ENCODE results near the gene GPRASP2.
"Not testable (repeated sequence)": the region's sequence is repeated elsewhere in the genome, so short reads cannot be mapped to it uniquely, and the experiment has no call there.

Gene GPRASP2

DNA sequence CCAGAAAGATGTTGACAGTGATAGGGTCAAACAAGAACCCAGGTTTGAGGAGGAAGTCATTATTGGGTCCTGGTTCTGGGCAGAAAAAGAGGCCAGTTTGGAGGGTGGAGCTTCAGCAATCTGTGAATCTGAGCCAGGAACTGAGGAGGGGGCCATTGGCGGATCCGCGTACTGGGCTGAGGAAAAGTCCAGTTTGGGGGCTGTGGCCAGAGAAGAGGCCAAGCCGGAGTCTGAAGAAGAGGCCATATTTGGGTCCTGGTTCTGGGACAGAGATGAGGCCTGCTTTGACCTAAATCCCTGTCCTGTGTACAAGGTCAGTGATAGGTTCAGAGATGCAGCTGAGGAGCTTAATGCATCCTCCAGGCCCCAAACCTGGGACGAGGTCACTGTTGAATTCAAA is 3.7 kb downstream of the GPRASP2 start:
- Mint-ChIP-seq H3K27ac (no peak overlapping the region), H3K36me3 (peaks cover 0 to 5% of the 10 kb centered on the region in 2 donors), H3K27me3 (peaks cover 27 to 32% of the 10 kb centered on the region in 2 donors), H3K4me3 (no peak overlapping the region), H3K9me3 (peaks cover 0 to 4% of the 10 kb centered on the region in 2 donors), H3K4me1 (peaks cover 7 to 12% of the 10 kb centered on the region in 2 donors)
- no peak for DNase-seq
- ATAC-seq (replicated peaks) = no peak

DNA sequence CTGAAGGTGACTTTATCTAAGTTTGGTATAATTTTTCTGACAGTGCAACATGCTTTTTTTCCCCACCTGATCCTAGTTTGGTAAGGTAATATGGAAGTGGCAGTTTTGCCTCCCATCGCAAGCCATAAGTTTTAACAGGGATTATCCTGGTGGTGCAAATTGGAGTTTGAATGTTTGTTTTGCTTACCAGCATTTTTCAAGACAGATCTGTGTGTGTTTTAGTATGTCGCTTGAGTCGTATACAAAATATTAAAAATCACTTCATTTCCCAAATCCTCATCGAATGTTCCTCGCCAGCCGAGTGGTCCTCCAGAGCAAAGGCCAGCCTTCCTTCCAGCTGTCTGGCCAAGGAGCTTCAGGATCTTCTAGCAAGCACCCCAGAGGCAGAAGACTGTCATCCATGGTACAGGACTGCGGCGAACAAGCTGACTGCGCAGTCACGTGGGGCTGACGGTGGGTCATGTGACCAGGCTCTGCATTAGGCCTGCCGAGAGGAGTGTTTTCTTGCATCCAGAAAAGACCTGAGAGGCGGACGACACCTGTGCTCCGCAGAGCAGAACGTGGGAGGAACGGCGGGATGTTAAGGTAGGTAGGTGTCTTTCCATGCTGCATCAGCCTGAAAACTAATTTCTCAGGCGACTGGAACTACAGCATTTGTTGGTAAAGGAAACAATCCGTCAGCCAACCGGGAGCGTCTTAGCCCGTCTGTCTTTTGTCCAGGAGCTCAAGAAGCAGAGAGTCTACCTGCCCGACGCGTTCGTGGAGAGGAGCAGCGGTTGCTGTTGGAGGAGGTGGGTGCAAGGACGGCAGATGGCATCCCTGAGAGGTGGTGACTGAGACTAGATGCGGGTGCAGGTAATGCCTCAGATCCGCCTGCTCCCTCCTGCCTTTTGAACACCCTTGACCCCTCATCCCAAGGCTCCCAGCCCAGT is 8.3 kb downstream of the GPRASP2 start, which contains the start of gene GPRASP3:
GPRASP3 (plus strand) TSS at position 507 of the 932 bp plus-strand sequence. CDS start 28,253 bp downstream, outside the sequence.
- Mint-ChIP-seq H3K27ac (peak within 1 kb of the TSS; percentile 68), H3K4me3 (peak within 1 kb of the TSS; percentile 83 to 91), H3K36me3 (no peaks in the 10 kb centered on the region), H3K9me3 (no peaks in the 10 kb centered on the region), H3K27me3 (peaks cover 0 to 5% of the 10 kb centered on the region in 2 donors), H3K4me1 (peaks cover 5 to 8% of the 10 kb centered on the region in 2 donors)
- DNase-seq (peak; percentile 41), ATAC-seq (replicated peaks) (peak; percentile 97 to 99)

DNA sequence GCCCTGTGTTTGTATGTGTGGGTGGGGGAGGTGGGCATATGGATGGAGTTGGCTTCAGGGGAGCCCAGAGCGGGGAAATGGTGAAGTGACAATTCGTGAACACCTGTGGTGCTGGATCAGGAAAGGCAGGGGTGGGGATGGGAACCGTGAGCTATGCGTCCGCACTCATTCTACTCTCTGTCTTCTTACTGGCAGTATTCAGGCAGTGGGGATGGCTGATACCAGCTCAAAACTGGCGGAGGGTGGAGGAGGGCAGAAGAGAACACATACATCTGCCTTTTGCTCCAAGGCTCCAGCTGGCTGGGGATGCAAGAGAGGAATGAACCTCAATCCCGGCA is 8.9 kb downstream of the GPRASP2 start:
- not testable (repeated sequence) for H3K4me1 Mint-ChIP-seq; H3K27ac Mint-ChIP-seq; DNase-seq; ATAC-seq (replicated peaks); H3K27me3 Mint-ChIP-seq; H3K9me3 Mint-ChIP-seq; H3K36me3 Mint-ChIP-seq
- peak overlapping the region; percentile 83 to 91 for H3K4me3 Mint-ChIP-seq

DNA sequence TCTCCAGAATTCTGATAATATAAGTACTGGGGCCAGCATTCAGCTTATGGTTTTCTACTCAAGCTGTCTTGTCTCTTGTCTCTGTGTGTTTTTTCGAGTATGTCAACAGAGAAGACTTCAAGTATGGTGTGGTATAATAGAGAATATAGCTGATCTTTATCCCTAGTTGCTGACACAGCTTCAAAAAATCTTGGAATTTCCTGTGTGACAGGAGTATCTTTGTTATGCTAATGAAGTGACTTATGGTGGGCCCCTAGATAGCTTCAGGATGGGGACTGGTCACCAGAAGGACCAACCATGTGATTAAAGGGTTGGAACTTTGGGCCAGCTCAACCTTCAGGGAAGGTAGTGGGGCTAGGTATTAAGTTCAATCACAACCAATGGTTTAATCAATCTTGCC is 11.2 kb downstream of the GPRASP2 start:
- H3K4me1 Mint-ChIP-seq = peaks cover 5 to 8% of the 10 kb centered on the region in 2 donors
- H3K36me3 Mint-ChIP-seq = peaks cover 0 to 4% of the 10 kb centered on the region in 2 donors
- no peaks in the 10 kb centered on the region for H3K27me3 Mint-ChIP-seq
- H3K27ac Mint-ChIP-seq = no peak overlapping the region
- no peaks in the 10 kb centered on the region for H3K9me3 Mint-ChIP-seq
- no peak for ATAC-seq (replicated peaks)
- H3K4me3 Mint-ChIP-seq = no peak overlapping the region
- no peak for DNase-seq

GRCh38 chrX:102727761-102728160 is 15.5 kb downstream of the GPRASP2 start:
- Mint-ChIP-seq H3K4me3 (no peak overlapping the region), H3K9me3 (no peaks in the 10 kb centered on the region), H3K27ac (no peak overlapping the region), H3K36me3 (peaks cover 0 to 4% of the 10 kb centered on the region in 2 donors), H3K27me3 (peaks cover 0 to 3% of the 10 kb centered on the region in 2 donors), H3K4me1 (no peaks in the 10 kb centered on the region)
- no peak for DNase-seq
- no peak for ATAC-seq (replicated peaks)

- H3K36me3 Mint-ChIP-seq = peaks cover 0 to 4% of the 10 kb centered on the region in 2 donors
- H3K4me3 Mint-ChIP-seq = no peak overlapping the region
- ATAC-seq (replicated peaks) (no peak), DNase-seq (no peak)
- no peaks in the 10 kb centered on the region for H3K4me1 Mint-ChIP-seq
- no peak overlapping the region for H3K27ac Mint-ChIP-seq
- H3K27me3 Mint-ChIP-seq = peaks cover 0 to 5% of the 10 kb centered on the region in 2 donors
- no peaks in the 10 kb centered on the region for H3K9me3 Mint-ChIP-seq
These were observed 16.4 kb downstream of the GPRASP2 start for GRCh38 chrX:102728646-102729045.

- Mint-ChIP-seq H3K9me3 (no peaks in the 10 kb centered on the region), H3K4me1 (no peaks in the 10 kb centered on the region), H3K36me3 (peaks cover 0 to 2% of the 10 kb centered on the region in 2 donors), H3K27me3 (peaks cover under 1 to 2% of the 10 kb centered on the region in 2 donors), H3K4me3 (no peak overlapping the region), H3K27ac (no peak overlapping the region)
- no peak for ATAC-seq (replicated peaks)
- no peak for DNase-seq
These were observed 27.4 kb downstream of the GPRASP2 start for GRCh38 chrX:102739657-102740056.

- Mint-ChIP-seq H3K27ac (no peak overlapping the region), H3K4me3 (no peak overlapping the region), H3K36me3 (no peaks in the 10 kb centered on the region), H3K9me3 (no peaks in the 10 kb centered on the region), H3K27me3 (peaks cover 20 to 24% of the 10 kb centered on the region in 2 donors), H3K4me1 (peaks cover 2 to 6% of the 10 kb centered on the region in 2 donors)
- DNase-seq (no peak), ATAC-seq (replicated peaks) (no peak)
These were observed 32.1 kb downstream of the GPRASP2 start for GRCh38 chrX:102744307-102744706.

- H3K27ac Mint-ChIP-seq = no peak overlapping the region
- H3K9me3 Mint-ChIP-seq = no peaks in the 10 kb centered on the region
- no peaks in the 10 kb centered on the region for H3K36me3 Mint-ChIP-seq
- H3K27me3 Mint-ChIP-seq = peaks cover 20 to 24% of the 10 kb centered on the region in 2 donors
- peaks cover 2 to 6% of the 10 kb centered on the region in 2 donors for H3K4me1 Mint-ChIP-seq
- peak overlapping the region; percentile 72 to 83 for H3K4me3 Mint-ChIP-seq
- DNase-seq (no peak), ATAC-seq (replicated peaks) (no peak)
These were observed 33.2 kb downstream of the GPRASP2 start for GRCh38 chrX:102745513-102745856.

DNA sequence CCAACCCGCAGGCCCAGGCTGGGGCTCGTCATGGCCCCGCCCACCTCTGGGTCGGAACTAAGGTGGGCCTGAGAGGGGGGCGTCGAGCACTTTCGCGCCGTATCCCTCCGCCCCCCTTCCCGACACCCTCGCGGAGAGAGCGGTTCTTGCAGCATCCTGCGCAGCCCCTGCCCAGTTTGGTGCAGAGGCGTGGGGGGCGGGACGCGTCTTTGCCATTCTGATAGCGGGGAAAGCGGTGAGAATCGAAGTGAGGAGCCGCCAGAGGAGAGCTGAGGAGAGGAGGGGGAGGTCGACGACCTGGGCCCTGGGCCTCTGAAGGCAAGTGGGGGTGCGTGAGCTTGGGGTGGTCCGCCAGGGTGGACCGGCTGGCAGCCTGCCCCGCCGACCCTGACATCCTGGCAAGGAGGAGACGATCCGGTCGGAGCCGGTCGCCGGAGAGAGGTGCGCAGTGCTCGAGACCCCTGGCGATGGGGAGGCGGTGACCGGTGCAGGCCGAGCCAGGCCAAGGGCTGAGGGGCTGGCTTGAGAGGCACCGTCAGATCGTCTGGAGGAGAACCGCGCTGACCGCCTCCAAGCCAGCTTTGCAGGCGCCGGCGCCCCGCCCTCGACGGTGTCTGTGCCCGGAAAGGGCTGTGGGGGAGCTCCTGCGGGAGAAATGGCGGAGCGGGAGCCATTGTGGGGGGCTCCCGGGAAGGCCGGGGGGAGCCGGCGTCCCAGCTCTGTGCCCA is 33.8 kb downstream of the GPRASP2 start:
- H3K27me3 Mint-ChIP-seq = peaks cover 20 to 24% of the 10 kb centered on the region in 2 donors
- ATAC-seq (replicated peaks) = peak; percentile 63 to 64
- peak overlapping the region; percentile 83 to 84 for H3K4me3 Mint-ChIP-seq
- peaks cover 2 to 6% of the 10 kb centered on the region in 2 donors for H3K4me1 Mint-ChIP-seq
- no peaks in the 10 kb centered on the region for H3K9me3 Mint-ChIP-seq
- H3K36me3 Mint-ChIP-seq = no peaks in the 10 kb centered on the region
- no peak overlapping the region for H3K27ac Mint-ChIP-seq
- no peak for DNase-seq

DNA sequence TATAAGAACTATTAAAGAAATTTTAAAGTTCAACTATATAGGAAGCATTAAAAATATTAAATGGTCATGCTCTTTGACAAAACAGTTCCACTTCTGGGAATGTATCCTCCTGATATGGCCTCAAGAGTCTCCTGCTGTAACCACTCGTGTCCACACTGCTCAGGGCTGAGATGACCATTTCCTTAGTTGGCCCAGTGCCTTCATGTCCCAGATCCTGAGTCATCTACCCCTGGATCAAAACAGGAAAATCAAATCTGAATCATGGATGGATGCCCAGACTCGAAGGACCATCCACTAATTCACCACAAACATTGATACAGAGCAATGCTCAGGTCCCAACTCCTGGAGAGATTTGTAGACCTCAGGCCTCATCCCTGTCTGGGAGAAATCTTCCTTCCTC is 53.0 kb downstream of the GPRASP2 start:
- Mint-ChIP-seq H3K27me3 (no peaks in the 10 kb centered on the region), H3K27ac (no peak overlapping the region), H3K9me3 (no peaks in the 10 kb centered on the region), H3K36me3 (no peaks in the 10 kb centered on the region), H3K4me1 (peaks cover 5 to 7% of the 10 kb centered on the region in 2 donors), H3K4me3 (no peak overlapping the region)
- no peak for ATAC-seq (replicated peaks)
- DNase-seq = no peak

DNA sequence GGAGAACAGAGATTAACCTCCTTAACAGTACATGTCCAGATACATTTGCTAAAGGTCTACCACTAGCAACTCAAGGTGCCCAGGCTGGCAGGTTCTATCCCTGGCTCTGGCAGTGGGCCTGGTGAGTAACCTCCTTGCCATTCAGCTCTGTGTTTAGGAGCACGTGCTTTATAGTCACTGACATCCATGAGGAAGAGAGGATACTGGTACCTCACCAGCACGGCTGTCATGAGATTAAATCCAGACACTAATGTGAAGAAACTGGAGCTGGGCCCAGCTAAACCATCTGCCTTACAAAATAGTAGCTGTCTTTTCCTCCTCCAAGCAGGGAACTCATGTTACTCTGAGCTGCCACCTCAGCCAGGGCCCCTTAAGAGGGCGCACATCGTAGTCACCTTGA is 53.6 kb downstream of the GPRASP2 start:
- peaks cover 5 to 8% of the 10 kb centered on the region in 2 donors for H3K4me1 Mint-ChIP-seq
- H3K27me3 Mint-ChIP-seq = no peaks in the 10 kb centered on the region
- DNase-seq (no peak), ATAC-seq (replicated peaks) (no peak)
- no peaks in the 10 kb centered on the region for H3K9me3 Mint-ChIP-seq
- H3K4me3 Mint-ChIP-seq = no peak overlapping the region
- no peak overlapping the region for H3K27ac Mint-ChIP-seq
- H3K36me3 Mint-ChIP-seq = no peaks in the 10 kb centered on the region

DNA sequence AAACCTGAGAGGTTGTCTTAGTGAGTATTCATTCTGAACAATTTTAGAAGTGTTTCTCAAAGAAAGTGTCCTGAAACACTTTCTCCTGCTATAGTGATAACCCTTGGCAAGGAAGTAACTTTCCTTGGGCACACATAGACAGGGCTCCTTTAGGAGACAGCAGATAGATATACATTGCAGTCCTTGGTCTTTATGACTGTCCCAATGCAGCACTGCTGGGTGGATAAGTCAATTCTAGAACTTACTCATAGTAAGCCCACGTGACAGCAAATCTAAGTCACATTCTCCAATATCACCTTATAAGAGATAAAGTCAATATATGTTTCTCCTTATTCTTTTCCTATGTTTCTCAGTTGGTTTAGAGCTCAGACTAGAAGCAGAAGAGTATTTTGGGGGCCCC is 55.0 kb downstream of the GPRASP2 start:
- H3K27me3 Mint-ChIP-seq = no peaks in the 10 kb centered on the region
- H3K27ac Mint-ChIP-seq = no peak overlapping the region
- H3K4me3 Mint-ChIP-seq = no peak overlapping the region
- peaks cover 5 to 8% of the 10 kb centered on the region in 2 donors for H3K4me1 Mint-ChIP-seq
- no peak for DNase-seq
- no peaks in the 10 kb centered on the region for H3K9me3 Mint-ChIP-seq
- no peak for ATAC-seq (replicated peaks)
- no peaks in the 10 kb centered on the region for H3K36me3 Mint-ChIP-seq

Data from stimulated activated naive B cell treated with anti-CD40 and anti-IgM and Interleukin-4, amounts not matched to agents 10 μg/mL and 1 μg/mL and 100 μg/mL, for 72 hours (primary cell).